ENCODE measurements around the gene TRAF5. TPM values are rescaled to one million over a fixed set of nuclear protein-coding genes. Genes with fewer than 3 reads are reported as not detected.
"Not testable (repeated sequence)": the region's sequence is repeated elsewhere in the genome, so short reads cannot be mapped to it uniquely, and the experiment has no call there.

TRAF5 gene
- total RNA-seq, 1 experiment from 2014 or later, result 15.2 TPM

- Histone ChIP-seq H3K4me1 (peaks cover 4% of the 10 kb centered on the region; the same call in 1 of the 2 replicates), H3K27ac (no peak overlapping the region), H3K36me3 (no peaks in the 10 kb centered on the region), H3K4me3 (no peak overlapping the region), H3K9me3 (replicated peaks) (no peaks in the 10 kb centered on the region), H3K27me3 (no peaks in the 10 kb centered on the region)
- no peak for DNase-seq
These were observed 45.8 kb downstream of the TRAF5 start for GRCh38 chr1:211372463-211372862.

GRCh38 chr1:211375146-211375818 lies 48.6 kb downstream of the TRAF5 start:
- no peak for DNase-seq
- H3K4me3 ChIP-seq, result no peak overlapping the region
- no peaks in the 10 kb centered on the region for H3K27me3 ChIP-seq
- H3K9me3 ChIP-seq (replicated peaks), result no peaks in the 10 kb centered on the region
- no peaks in the 10 kb centered on the region for H3K36me3 ChIP-seq
- no peak overlapping the region for H3K27ac ChIP-seq
- peaks cover 10% of the 10 kb centered on the region for H3K4me1 ChIP-seq

GRCh38 chr1:211375949-211376348 lies 49.3 kb downstream of the TRAF5 start:
- Histone ChIP-seq H3K4me3 (no peak overlapping the region), H3K4me1 (peaks cover 10% of the 10 kb centered on the region), H3K9me3 (replicated peaks) (no peaks in the 10 kb centered on the region), H3K27me3 (no peaks in the 10 kb centered on the region), H3K27ac (no peak overlapping the region), H3K36me3 (no peaks in the 10 kb centered on the region)
- DNase-seq, result no peak

GRCh38 chr1:211376807-211377470 lies 50.3 kb downstream of the TRAF5 start:
- H3K36me3 ChIP-seq, result no peaks in the 10 kb centered on the region
- H3K27me3 ChIP-seq, result no peaks in the 10 kb centered on the region
- H3K27ac ChIP-seq, result no peak overlapping the region
- H3K9me3 ChIP-seq (replicated peaks), result no peaks in the 10 kb centered on the region
- DNase-seq, result no peak
- no peak overlapping the region for H3K4me3 ChIP-seq
- peaks cover 6% of the 10 kb centered on the region for H3K4me1 ChIP-seq

- Histone ChIP-seq H3K27me3 (no peaks in the 10 kb centered on the region), H3K27ac (no peak overlapping the region), H3K4me3 (no peak overlapping the region), H3K36me3 (no peaks in the 10 kb centered on the region), H3K9me3 (replicated peaks) (no peaks in the 10 kb centered on the region), H3K4me1 (peaks cover 6% of the 10 kb centered on the region)
- DNase-seq, result no peak
These were observed 51.2 kb downstream of the TRAF5 start for GRCh38 chr1:211377539-211378450.

- DNase-seq, result peak in 1 of 2 experiments; percentile 53
- Histone ChIP-seq H3K27ac (peak overlapping the region; percentile 10), H3K4me1 (peaks cover 6% of the 10 kb centered on the region), H3K27me3 (no peaks in the 10 kb centered on the region), H3K4me3 (no peak overlapping the region), H3K9me3 (replicated peaks) (no peaks in the 10 kb centered on the region), H3K36me3 (no peaks in the 10 kb centered on the region)
These were observed 52.2 kb downstream of the TRAF5 start for GRCh38 chr1:211378844-211379243.

- no peaks in the 10 kb centered on the region for H3K36me3 ChIP-seq
- H3K27me3 ChIP-seq, result no peaks in the 10 kb centered on the region
- H3K4me3 ChIP-seq, result no peak overlapping the region
- no peak overlapping the region for H3K27ac ChIP-seq
- H3K9me3 ChIP-seq (replicated peaks), result no peaks in the 10 kb centered on the region
- peaks cover 6% of the 10 kb centered on the region for H3K4me1 ChIP-seq
- DNase-seq, result no peak
These were observed 52.8 kb downstream of the TRAF5 start for GRCh38 chr1:211379446-211379845.

GRCh38 chr1:211381481-211382181 lies 55.0 kb downstream of the TRAF5 start:
- H3K36me3 ChIP-seq, result no peaks in the 10 kb centered on the region
- peak overlapping the region; percentile 87 for H3K4me3 ChIP-seq
- H3K9me3 ChIP-seq (replicated peaks), result no peaks in the 10 kb centered on the region
- H3K4me1 ChIP-seq, result peaks cover 6% of the 10 kb centered on the region
- peak overlapping the region; percentile 92 for H3K27ac ChIP-seq
- no peak for DNase-seq
- no peaks in the 10 kb centered on the region for H3K27me3 ChIP-seq

- Histone ChIP-seq H3K4me1 (peaks cover 6% of the 10 kb centered on the region), H3K27ac (peak overlapping the region; percentile 92), H3K27me3 (no peaks in the 10 kb centered on the region), H3K9me3 (replicated peaks) (no peaks in the 10 kb centered on the region), H3K36me3 (no peaks in the 10 kb centered on the region), H3K4me3 (peak overlapping the region; percentile 87)
- no peak for DNase-seq
These were observed 55.6 kb downstream of the TRAF5 start for GRCh38 chr1:211382182-211382713.

- peak; percentile 97 for DNase-seq
- Histone ChIP-seq H3K4me1 (peaks cover 6% of the 10 kb centered on the region), H3K9me3 (replicated peaks) (no peaks in the 10 kb centered on the region), H3K36me3 (no peaks in the 10 kb centered on the region), H3K27ac (peak overlapping the region; percentile 92), H3K27me3 (no peaks in the 10 kb centered on the region), H3K4me3 (peak overlapping the region; percentile 87)
These were observed 56.3 kb downstream of the TRAF5 start for GRCh38 chr1:211382714-211383480.

- no peaks in the 10 kb centered on the region for H3K27me3 ChIP-seq
- no peaks in the 10 kb centered on the region for H3K4me1 ChIP-seq
These were observed 57.9 kb downstream of the TRAF5 start for GRCh38 chr1:211384524-211384923.

GRCh38 chr1:211386921-211387320 lies 60.3 kb downstream of the TRAF5 start:
- H3K4me3 ChIP-seq, result no peak overlapping the region
- H3K27me3 ChIP-seq, result no peaks in the 10 kb centered on the region
- H3K4me1 ChIP-seq, result no peaks in the 10 kb centered on the region
- no peaks in the 10 kb centered on the region for H3K36me3 ChIP-seq
- no peaks in the 10 kb centered on the region for H3K9me3 ChIP-seq (replicated peaks)
- no peak overlapping the region for H3K27ac ChIP-seq
- DNase-seq, result no peak

More at GRCh38 chr1:211384524-211384923, 57.9 kb downstream of the TRAF5 start:
- Histone ChIP-seq H3K4me3 (no peak overlapping the region), H3K27ac (no peak overlapping the region), H3K9me3 (replicated peaks) (no peaks in the 10 kb centered on the region), H3K36me3 (no peaks in the 10 kb centered on the region)
- no peak for DNase-seq

GRCh38 chr1:211390829-211391228 lies 64.2 kb downstream of the TRAF5 start:
- not testable (repeated sequence) for H3K4me1 ChIP-seq; H3K9me3 ChIP-seq (replicated peaks); H3K27me3 ChIP-seq; H3K36me3 ChIP-seq; H3K27ac ChIP-seq; DNase-seq; H3K4me3 ChIP-seq

- no peaks in the 10 kb centered on the region for H3K4me1 ChIP-seq
- no peaks in the 10 kb centered on the region for H3K9me3 ChIP-seq (replicated peaks)
- H3K36me3 ChIP-seq, result peaks cover 5% of the 10 kb centered on the region; the same call in 1 of the 2 replicates
- no peak for DNase-seq
- H3K27me3 ChIP-seq, result no peaks in the 10 kb centered on the region
- H3K4me3 ChIP-seq, result no peak overlapping the region
- H3K27ac ChIP-seq, result no peak overlapping the region
These were observed 66.6 kb downstream of the TRAF5 start for GRCh38 chr1:211393203-211393602.
